ENCODE data around the gene STKLD1.

The STKLD1 gene

GRCh38 chr9:133335924-133336811 is 40.0 kb upstream of the STKLD1 start, which contains the start of gene SURF6:
SURF6 (minus strand) TSS chr9:133336188; CDS start chr9:133336132, 56 bp downstream.
- TF ChIP-seq JUND (IDR thresholded peaks at IDR 0.05; ENCODE audit: low read depth): no peak
- in situ Hi-C loops (cut with HindIII; ENCODE audit: low pct_unique_long_range_greater_than_20kb, low sequenced_read_pairs): no loop called here
- peak; percentile 85 to 96 for DNase-seq (ENCODE audit: low read depth in 1 of 2, low spot score in 1 of 2)

- no peak for TF ChIP-seq JUND (IDR thresholded peaks at IDR 0.05; ENCODE audit: low read depth)
- in situ Hi-C loops (cut with HindIII; ENCODE audit: low pct_unique_long_range_greater_than_20kb, low sequenced_read_pairs): no loop called here
- DNase-seq (ENCODE audit: low read depth in 1 of 2, low spot score in 1 of 2): no peak
These were observed 36.5 kb upstream of the STKLD1 start for GRCh38 chr9:133339641-133340040.

DNA sequence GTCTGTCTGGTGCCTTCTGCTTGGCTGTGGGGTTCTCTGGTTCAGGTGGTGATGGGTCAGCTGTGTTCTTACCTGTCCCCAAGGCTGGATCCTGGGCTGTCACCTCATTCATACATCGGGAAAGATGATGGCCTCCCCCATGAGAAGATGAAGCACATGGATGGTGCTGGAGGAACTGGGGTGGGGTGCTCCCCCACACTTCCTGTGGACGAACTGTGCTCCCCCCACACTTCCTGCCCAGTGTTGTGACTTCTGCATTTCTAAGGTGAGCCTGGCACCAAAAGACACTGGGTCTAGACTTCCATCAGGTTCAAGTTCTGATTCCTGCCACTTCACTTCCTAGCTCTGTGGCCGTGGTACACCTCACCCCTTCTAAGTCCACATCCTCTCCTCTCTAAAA is 35.9 kb upstream of the STKLD1 start:
- TF ChIP-seq JUND (IDR thresholded peaks at IDR 0.05; ENCODE audit: low read depth): no peak
- no peak for DNase-seq (ENCODE audit: low read depth in 1 of 2, low spot score in 1 of 2)
- in situ Hi-C loops (cut with HindIII; ENCODE audit: low pct_unique_long_range_greater_than_20kb, low sequenced_read_pairs): no loop called here

GRCh38 chr9:133340916-133341315 is 35.2 kb upstream of the STKLD1 start:
- no peak for TF ChIP-seq JUND (IDR thresholded peaks at IDR 0.05; ENCODE audit: low read depth)
- in situ Hi-C loops (cut with HindIII; ENCODE audit: low pct_unique_long_range_greater_than_20kb, low sequenced_read_pairs): no loop called here
- DNase-seq (ENCODE audit: low read depth in 1 of 2, low spot score in 1 of 2): no peak

DNA sequence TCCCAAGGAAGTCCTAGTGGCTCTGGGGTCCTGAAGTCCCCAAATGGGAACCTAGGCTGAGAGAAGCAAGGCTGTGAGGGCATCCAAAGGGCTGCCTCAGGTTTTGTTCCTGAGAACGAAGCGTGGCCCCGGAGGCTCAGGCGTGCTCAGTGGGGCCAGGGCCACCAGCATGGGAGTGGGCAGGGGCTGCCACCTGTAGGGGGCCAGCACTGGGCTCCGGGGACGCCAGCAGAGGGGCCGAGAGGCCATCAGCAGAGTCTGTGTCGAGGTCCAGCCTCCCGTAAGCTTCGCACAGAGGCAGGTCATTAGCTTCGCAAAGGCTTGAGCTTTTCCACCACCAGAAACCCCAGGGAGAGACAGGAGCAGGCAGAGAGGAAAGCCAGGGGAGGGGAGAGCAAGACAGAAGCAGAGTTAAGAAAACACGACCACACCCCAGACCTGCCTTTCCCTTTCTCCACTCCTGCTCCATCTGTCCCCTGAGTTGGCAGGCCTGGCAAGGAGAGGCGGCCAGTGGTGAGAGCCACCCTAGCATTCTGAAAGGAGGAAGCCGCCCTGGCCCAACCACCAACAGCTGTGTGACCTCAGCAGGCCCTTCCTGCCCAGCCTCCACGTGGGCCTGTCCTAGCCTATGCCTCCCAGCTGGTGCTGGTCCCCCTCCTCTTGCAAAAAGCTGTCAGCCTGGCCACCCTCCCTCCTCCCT is 34.6 kb upstream of the STKLD1 start:
- no peak for DNase-seq (ENCODE audit: low read depth in 1 of 2, low spot score in 1 of 2)
- TF ChIP-seq JUND (IDR thresholded peaks at IDR 0.05; ENCODE audit: low read depth): no peak
- in situ Hi-C loops (cut with HindIII; ENCODE audit: low pct_unique_long_range_greater_than_20kb, low sequenced_read_pairs): no loop called here

DNA sequence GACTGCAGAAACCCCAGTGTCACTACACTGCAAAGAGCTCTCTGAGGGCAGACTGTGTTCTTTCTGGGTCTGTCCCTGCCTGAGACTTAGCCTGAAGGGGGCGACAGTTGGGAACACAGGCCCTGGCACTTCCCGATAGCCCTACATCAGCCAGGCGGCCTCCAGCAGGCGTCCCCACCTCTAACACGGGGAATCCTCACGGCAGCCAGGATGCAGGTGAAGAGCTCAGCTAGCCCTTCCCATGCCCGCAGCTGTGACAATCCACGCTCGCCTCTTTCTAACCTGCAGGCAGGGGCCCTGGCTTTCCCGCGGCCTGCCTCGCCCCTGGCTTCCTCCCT is 34.1 kb upstream of the STKLD1 start:
- no peak for DNase-seq (ENCODE audit: low read depth in 1 of 2, low spot score in 1 of 2)
- TF ChIP-seq JUND (IDR thresholded peaks at IDR 0.05; ENCODE audit: low read depth): no peak
- in situ Hi-C loops (cut with HindIII; ENCODE audit: low pct_unique_long_range_greater_than_20kb, low sequenced_read_pairs): no loop called here

GRCh38 chr9:133342570-133342969 is 33.6 kb upstream of the STKLD1 start:
- in situ Hi-C loops (cut with HindIII; ENCODE audit: low pct_unique_long_range_greater_than_20kb, low sequenced_read_pairs): no loop called here
- DNase-seq (ENCODE audit: low read depth in 1 of 2, low spot score in 1 of 2): no peak
- no peak for TF ChIP-seq JUND (IDR thresholded peaks at IDR 0.05; ENCODE audit: low read depth)

- DNase-seq (ENCODE audit: low read depth in 1 of 2, low spot score in 1 of 2): no peak
- in situ Hi-C loops (cut with HindIII; ENCODE audit: low pct_unique_long_range_greater_than_20kb, low sequenced_read_pairs): no loop called here
- TF ChIP-seq JUND (IDR thresholded peaks at IDR 0.05; ENCODE audit: low read depth): no peak
These were observed 32.1 kb upstream of the STKLD1 start for GRCh38 chr9:133344071-133344470.

GRCh38 chr9:133344979-133345378 is 31.2 kb upstream of the STKLD1 start:
- no peak for DNase-seq (ENCODE audit: low read depth in 1 of 2, low spot score in 1 of 2)
- no peak for TF ChIP-seq JUND (IDR thresholded peaks at IDR 0.05; ENCODE audit: low read depth)
- in situ Hi-C loops (cut with HindIII; ENCODE audit: low pct_unique_long_range_greater_than_20kb, low sequenced_read_pairs): no loop called here

DNA sequence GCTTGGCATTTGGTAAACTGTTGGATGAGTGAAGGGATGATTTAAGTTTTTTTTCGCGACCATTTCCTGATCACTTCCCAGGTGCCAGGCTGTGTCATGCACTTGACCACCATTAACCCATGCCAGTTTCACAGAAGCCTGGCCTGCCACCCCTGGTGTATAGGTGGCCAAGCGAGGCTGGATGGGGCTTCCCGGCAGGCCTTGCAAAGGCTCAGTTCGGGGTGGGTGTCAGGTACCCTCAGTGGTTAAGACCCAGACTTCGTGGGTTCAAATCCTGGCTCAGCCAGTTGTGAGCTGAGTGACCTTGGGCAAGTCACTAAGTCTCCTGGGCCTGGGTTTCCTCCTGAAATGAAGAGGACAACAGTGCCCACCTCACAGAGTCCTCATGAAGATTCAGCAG is 30.6 kb upstream of the STKLD1 start:
- DNase-seq (ENCODE audit: low read depth in 1 of 2, low spot score in 1 of 2): no peak
- TF ChIP-seq JUND (IDR thresholded peaks at IDR 0.05; ENCODE audit: low read depth): no peak
- in situ Hi-C loops (cut with HindIII; ENCODE audit: low pct_unique_long_range_greater_than_20kb, low sequenced_read_pairs): no loop called here

DNA sequence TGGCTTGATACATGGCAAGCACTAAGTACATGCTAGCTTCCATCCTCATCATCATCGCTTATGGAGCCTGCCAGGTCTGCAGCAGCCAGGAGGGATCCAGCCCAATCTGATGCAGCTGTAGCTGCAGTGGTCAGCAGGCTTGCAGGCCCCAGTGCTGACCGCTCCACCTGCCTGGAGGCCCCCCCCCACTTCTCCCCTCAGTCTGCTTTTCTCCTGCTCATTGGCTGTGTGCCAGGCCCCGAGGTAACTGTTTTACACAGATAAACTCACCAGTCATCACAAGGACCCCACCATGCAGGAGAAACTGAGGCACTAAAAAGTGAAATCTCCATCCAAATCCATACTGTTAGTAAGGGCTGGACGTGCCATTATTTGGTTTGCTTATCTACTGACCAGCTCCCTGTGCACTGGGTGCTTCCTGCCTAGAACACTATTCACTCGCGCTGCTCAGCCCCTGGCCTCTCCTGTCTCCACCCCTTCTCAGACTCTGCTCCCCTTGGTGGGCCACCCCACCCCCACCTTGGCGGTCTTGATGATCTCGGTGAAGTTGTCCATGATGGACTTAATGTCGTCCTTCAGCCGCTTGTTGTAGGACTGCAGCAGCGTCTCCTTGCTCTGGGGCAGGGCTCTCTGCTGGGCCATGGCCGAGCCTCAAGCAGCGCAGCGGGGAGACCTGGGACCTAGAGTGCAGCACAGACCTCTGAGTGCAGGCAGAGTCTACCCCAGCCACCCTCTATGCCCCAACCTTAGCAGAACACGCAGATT is 30.0 kb upstream of the STKLD1 start:
- DNase-seq (ENCODE audit: low read depth in 1 of 2, low spot score in 1 of 2): no peak
- in situ Hi-C loops (cut with HindIII; ENCODE audit: low pct_unique_long_range_greater_than_20kb, low sequenced_read_pairs): no loop called here
- TF ChIP-seq JUND (IDR thresholded peaks at IDR 0.05; ENCODE audit: low read depth): no peak

DNA sequence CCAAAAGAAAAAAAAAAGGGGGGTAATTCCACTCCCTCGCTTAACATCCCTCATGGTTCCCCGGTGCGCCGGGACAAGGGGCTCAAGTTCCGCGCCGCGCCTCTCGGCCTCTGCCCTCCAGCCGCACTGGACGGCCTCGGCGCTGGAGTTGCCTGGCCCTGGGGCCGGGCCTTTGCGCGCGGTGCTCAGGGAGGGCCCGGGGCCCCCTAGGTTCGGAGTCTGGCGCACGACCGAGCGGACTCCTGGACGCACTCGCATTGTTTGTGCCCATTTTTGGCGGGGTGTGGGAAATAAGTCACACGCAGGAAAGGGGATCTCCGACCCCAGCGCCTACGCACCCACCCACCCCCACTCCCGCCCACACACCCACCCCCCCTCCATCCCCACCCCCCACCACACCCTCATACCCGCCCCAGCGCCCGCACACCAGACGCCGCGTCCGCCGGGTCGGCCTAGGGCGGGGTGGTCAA is 28.6 kb upstream of the STKLD1 start:
- TF ChIP-seq JUND (IDR thresholded peaks at IDR 0.05; ENCODE audit: low read depth): no peak
- in situ Hi-C loops (cut with HindIII; ENCODE audit: low pct_unique_long_range_greater_than_20kb, low sequenced_read_pairs): no loop called here
- DNase-seq (ENCODE audit: low read depth in 1 of 2, low spot score in 1 of 2): peak; percentile 54 to 60

Data from T47D (cell line).